ENCODE data around the gene RASGRF1.
"Not testable (repeated sequence)": the region's sequence is repeated elsewhere in the genome, so short reads cannot be mapped to it uniquely, and the experiment has no call there.

Gene RASGRF1

GRCh38 chr15:79117442-79118204 lies 27.0 kb upstream of the RASGRF1 start:
- DNase-seq (ENCODE audit: low read depth), result no peak
- no peak overlapping the region for H3K4me3 ChIP-seq (ENCODE audit: low read depth, low read length)
- TF ChIP-seq, protein P1, sequence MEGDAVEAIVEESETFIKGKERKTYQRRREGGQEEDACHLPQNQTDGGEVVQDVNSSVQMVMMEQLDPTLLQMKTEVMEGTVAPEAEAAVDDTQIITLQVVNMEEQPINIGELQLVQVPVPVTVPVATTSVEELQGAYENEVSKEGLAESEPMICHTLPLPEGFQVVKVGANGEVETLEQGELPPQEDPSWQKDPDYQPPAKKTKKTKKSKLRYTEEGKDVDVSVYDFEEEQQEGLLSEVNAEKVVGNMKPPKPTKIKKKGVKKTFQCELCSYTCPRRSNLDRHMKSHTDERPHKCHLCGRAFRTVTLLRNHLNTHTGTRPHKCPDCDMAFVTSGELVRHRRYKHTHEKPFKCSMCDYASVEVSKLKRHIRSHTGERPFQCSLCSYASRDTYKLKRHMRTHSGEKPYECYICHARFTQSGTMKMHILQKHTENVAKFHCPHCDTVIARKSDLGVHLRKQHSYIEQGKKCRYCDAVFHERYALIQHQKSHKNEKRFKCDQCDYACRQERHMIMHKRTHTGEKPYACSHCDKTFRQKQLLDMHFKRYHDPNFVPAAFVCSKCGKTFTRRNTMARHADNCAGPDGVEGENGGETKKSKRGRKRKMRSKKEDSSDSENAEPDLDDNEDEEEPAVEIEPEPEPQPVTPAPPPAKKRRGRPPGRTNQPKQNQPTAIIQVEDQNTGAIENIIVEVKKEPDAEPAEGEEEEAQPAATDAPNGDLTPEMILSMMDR (IDR thresholded peaks at IDR 0.05; ENCODE audit: low read depth, low read length), result no peak
- no peak for TF ChIP-seq MYC (IDR thresholded peaks at IDR 0.05; ENCODE audit: low read depth, low read length)
- TF ChIP-seq POLR2A (IDR thresholded peaks at IDR 0.05; ENCODE audit: extremely low read depth, insufficient read length), result no peak
- TF ChIP-seq, protein P2, sequence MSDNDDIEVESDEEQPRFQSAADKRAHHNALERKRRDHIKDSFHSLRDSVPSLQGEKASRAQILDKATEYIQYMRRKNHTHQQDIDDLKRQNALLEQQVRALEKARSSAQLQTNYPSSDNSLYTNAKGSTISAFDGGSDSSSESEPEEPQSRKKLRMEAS (IDR thresholded peaks at IDR 0.05; ENCODE audit: low read depth, low read length), result no peak

- DNase-seq (ENCODE audit: low read depth), result no peak
- TF ChIP-seq, protein P1 (IDR thresholded peaks at IDR 0.05; ENCODE audit: low read depth, low read length), result no peak
- TF ChIP-seq MYC (IDR thresholded peaks at IDR 0.05; ENCODE audit: low read depth, low read length) (no peak), POLR2A (IDR thresholded peaks at IDR 0.05; ENCODE audit: extremely low read depth, insufficient read length) (no peak)
- TF ChIP-seq, protein P2 (IDR thresholded peaks at IDR 0.05; ENCODE audit: low read depth, low read length), result no peak
- H3K4me3 ChIP-seq (ENCODE audit: low read depth, low read length), result no peak overlapping the region
Observed at GRCh38 chr15:79116771-79117170, 26.2 kb upstream of the RASGRF1 start.

DNA sequence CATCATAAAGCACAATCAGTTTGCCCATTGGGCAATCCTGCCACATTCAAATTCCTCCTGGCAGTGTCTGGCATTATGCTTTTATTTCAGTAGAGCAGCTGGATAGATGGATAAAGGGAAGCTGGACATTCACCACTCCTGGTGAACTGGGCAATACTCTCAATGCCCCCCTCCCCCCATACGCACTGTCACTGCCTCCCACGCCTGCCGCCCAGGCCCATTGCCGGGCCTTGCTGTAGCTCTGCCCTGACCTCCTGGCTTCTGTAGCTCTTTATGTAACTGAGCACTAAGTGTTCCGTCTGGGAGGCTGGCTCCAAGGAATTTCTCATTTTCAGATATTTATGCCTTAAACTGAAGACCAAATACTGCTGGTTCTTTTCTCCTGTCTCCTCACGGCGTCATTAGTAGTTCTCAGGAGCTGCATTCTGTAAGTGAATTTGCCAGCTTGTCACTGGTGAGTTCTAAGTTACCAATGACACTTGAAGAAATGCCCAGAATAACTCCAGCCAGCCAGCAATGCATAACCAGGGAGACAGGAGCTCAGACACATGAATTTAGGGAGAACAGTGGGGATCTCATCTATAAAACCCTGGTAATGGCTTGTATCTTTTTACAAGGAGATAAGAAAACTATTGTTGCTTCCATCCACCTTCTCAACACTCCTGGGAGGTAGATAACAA lies 25.5 kb upstream of the RASGRF1 start:
- DNase-seq (ENCODE audit: low read depth), result no peak
- TF ChIP-seq MYC (IDR thresholded peaks at IDR 0.05; ENCODE audit: low read depth, low read length), result no peak
- TF ChIP-seq, protein P2 (IDR thresholded peaks at IDR 0.05; ENCODE audit: low read depth, low read length), result no peak
- TF ChIP-seq, protein P1 (IDR thresholded peaks at IDR 0.05; ENCODE audit: low read depth, low read length), result no peak
- TF ChIP-seq POLR2A (IDR thresholded peaks at IDR 0.05; ENCODE audit: extremely low read depth, insufficient read length), result no peak
- no peak overlapping the region for H3K4me3 ChIP-seq (ENCODE audit: low read depth, low read length)

GRCh38 chr15:79113831-79114230 lies 23.3 kb upstream of the RASGRF1 start:
- TF ChIP-seq, protein P2 (IDR thresholded peaks at IDR 0.05; ENCODE audit: low read depth, low read length), result no peak
- TF ChIP-seq, protein P1 (IDR thresholded peaks at IDR 0.05; ENCODE audit: low read depth, low read length), result no peak
- TF ChIP-seq POLR2A (IDR thresholded peaks at IDR 0.05; ENCODE audit: extremely low read depth, insufficient read length), result no peak
- H3K4me3 ChIP-seq (ENCODE audit: low read depth, low read length), result no peak overlapping the region
- DNase-seq (ENCODE audit: low read depth), result no peak

DNA sequence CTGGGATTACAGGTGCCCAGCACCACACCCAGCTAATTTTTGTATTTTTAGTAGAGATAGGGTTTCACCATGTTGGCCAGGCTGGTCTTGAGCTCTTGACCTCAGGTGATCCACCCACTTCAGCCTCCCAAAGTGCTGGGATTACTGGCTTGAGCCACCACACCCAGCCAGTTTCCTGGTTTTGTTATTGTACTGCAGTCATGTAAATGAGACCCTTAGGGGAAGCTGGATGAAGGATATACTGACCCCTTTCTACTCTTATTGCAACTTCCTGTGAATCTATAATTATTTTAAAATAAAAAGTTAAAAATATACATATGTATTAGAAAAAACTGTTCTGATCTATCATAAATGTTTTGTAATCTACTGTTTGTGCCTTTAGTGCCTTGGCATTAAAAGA lies 20.8 kb upstream of the RASGRF1 start:
- not testable (repeated sequence) for DNase-seq (ENCODE audit: low read depth); H3K4me3 ChIP-seq (ENCODE audit: low read depth, low read length)

DNA sequence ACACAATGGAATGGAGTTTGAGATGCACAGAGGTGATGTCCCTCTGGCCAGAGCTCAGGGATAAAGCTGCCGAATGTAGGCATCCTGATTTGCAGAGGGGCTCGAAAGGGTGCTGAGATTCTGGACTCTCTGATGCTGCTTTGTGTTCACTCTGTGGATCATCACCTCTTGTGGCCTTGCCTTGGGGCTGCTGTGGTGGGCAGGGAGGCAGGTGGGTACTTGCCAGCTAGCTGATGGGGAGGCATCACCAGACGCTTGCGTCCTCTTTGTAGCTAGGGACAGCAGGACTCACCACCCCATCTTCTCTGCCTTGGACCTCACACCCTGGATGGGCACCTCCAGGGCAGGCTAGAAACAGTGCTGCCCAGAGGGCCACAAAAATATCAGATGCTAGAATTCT lies 14.6 kb upstream of the RASGRF1 start:
- TF ChIP-seq, protein P2 (IDR thresholded peaks at IDR 0.05; ENCODE audit: low read depth, low read length), result no peak
- TF ChIP-seq POLR2A (IDR thresholded peaks at IDR 0.05; ENCODE audit: extremely low read depth, insufficient read length), result no peak
- TF ChIP-seq, protein P1 (IDR thresholded peaks at IDR 0.05; ENCODE audit: low read depth, low read length), result no peak
- TF ChIP-seq MYC (IDR thresholded peaks at IDR 0.05; ENCODE audit: low read depth, low read length), result no peak
- H3K4me3 ChIP-seq (ENCODE audit: low read depth, low read length), result no peak overlapping the region
- no peak for DNase-seq (ENCODE audit: low read depth)

Measured in NB4 (cell line).